Globus pallidus (tissue), 1 donor: Measurements from ENCODE around the gene PTGIS.

Experiments used
- DNase-seq: peaks from one replicate; pipeline ENCODE4 v3.0.0-alpha.2; 2015; ENCODE audit warnings: low spot score

The PTGIS gene

DNA sequence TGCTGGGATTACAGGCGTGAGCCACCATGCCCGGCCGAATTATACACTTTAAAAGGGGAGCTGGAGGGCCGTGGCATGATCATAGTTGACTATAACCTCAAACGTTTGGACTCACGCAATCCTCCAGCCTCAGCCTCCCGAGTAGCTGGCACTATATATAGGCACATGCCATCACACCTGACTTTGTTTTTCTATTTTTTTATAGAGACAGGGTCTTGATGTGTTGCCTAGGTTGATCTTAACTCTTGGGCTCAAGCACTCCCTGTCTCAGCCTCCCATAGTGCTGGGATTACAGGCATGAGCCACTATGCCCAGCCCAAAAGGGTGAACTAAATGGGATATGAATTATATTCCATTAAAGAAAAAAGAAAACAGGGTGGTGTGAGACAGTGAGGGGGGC, 7.8 kb downstream of the PTGIS start:
- DNase-seq: no peak

DNA sequence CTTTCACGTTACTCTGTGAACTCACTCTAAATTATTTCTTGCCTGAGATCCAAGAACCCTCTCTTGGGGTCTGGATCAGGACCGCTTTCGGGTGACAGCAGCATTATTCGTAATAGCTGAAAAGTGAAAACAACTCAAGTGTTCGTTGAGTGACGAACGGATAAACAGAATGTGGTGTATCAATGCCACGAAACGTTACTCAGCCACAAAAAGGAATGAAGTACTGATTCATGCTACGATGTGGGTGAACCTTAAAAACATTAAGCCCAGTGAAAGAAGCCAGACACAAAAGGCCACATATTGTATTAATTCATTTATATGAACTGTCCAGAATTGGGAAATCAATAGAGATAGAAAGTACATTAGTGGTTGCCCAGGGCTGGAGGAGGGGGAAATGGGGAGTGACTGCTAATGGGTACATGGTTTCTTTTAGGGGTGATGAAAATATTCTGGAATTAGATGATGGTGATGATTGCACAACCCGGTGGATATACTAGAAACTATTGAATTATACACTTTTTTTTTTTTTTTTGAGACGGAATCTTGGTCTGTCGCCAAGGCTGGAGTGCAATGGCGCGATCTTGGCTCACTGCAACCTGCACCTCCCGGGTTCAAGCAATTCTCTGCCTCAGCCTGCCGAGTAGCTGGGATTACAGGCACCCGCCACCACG, 8.4 kb downstream of the PTGIS start:
- no peak for DNase-seq

DNA sequence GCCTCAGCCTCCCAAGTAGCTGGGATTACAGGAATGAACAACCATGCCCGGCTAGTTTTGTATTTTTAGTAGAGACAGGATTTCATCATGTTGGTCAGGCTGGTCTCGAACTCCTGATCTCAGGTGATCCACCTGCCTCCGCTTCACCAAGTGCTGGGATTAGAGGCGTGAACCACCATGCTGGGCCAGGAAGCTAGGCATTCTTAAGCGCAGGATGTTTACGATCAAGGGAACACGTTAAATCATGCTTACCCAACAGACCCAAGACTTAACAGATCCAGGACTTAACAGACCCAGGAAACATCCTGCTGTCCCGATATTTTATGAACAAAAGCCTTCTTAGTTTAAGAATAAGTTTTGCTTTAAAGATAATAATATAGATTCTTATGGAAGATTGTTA, 9.1 kb downstream of the PTGIS start:
- no peak for DNase-seq

- no peak for DNase-seq
Observed at GRCh38 chr20:49557449-49557848, 10.5 kb downstream of the PTGIS start.

GRCh38 chr20:49556621-49557020, 11.3 kb downstream of the PTGIS start:
- DNase-seq: no peak

- DNase-seq: no peak
Observed at GRCh38 chr20:49549801-49550551, 18.0 kb downstream of the PTGIS start.

DNA sequence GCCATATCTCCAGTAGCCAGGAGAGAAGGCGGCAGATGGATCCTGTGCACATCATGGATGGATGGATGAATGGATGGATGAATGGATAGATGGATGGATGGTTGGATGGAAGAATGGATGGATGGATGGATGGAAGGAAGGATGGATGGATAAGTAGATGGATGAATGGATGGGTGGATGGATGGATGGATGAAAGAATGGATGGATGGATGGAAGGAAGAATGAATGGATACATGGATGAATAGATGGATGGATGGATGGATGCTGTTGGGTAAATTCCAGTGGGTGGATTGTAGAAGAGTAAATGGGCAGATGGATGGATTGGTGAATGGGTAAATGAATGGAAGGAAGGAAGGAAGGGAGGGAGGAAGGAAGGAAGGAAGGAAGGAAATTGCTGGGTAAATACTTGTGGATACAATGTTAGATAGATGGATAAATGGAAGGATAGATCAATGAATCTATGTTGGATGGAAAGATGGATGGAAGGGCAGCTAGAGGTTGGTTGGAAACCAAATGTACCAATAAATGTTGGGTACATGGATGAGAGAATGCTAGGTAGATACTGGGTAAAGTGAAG, 19.5 kb downstream of the PTGIS start:
- DNase-seq: no peak

- DNase-seq: no peak
Observed at GRCh38 chr20:49545572-49545971, 22.4 kb downstream of the PTGIS start.

DNA sequence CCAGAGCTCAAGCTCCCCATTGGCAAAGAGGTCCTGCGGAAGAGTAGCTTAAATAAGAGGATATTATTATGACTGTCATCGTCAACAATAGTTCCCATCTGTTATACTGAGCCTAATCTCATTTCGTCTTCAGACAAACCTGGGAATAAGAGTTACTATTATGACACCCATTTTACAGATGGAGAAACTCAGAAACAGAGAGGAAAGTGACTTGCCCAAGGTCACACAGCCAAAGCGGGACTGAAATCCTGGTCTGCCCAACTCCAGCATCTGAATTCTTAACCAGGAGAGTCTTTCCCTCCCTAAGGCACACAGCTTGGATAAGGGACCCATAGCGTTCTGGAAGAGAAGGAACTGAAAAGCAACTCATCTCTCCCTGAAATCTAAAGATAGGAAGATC, 23.4 kb downstream of the PTGIS start:
- no peak for DNase-seq

GRCh38 chr20:49543858-49544437, 24.0 kb downstream of the PTGIS start:
- DNase-seq: no peak

DNA sequence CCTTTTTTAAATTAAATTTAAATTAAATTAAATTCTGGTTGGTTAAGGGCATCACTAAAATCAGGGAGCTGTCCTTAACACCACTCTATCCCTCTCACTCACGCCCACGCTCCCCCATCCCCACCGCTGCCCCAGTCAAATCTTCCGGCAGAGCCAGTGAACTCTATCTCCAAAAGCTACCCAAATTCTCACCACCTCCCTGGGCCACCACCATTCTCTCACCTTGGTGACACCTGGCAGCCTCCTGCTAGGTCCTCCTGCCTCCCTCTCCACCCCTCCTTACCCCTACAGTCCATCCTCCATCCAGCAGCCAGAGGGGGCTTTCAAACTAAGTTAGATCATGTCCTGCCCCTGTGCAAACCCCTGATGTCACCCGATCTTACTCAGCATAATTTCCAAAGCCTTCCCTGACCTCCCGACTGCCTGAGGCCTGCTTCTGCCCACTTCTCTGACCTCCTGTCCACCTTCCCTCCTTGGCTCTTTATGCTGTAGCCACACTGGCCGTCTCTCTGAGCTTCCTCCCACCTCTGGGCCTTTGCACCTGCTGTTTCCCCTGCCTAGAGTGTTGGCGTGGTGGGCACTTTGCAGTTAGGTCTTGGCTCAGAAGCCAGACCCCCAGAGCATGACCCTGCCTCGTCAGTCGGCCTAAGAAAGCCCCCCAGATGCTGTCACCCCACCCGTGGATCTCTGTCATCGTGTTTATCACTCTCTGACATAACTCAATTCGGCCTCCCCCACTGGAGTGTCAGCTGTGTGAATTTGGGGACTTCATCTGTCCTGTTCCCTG, 24.7 kb downstream of the PTGIS start:
- DNase-seq: no peak

DNA sequence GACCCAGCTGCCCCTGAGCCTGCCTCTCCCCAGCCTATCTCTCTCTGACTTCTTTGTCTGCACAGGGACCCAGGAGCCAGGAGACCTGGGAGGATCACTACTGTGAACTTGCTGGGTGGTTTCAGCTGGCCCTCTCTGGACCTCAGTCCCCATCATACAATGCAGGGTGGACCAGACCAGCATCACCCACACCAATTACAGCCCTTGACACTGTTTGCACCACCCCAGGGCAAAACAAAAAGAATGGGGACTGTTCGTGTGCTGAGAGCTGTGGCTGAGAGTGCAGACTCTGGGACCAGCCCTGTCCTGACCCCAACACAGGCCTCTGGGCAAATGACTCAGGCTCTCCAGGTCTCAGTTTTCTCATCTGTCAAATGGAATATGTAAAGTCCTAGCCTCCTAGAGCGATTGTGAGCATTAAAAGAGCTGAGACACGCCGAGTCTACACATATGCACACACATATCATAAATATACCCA, 25.4 kb downstream of the PTGIS start:
- DNase-seq: no peak

- DNase-seq: peak; percentile 33
Observed at GRCh38 chr20:49541733-49542513, 26.0 kb downstream of the PTGIS start.

- no peak for DNase-seq
Observed at GRCh38 chr20:49540687-49541435, 27.1 kb downstream of the PTGIS start.

- DNase-seq: no peak
Observed at GRCh38 chr20:49540232-49540620, 27.7 kb downstream of the PTGIS start.

DNA sequence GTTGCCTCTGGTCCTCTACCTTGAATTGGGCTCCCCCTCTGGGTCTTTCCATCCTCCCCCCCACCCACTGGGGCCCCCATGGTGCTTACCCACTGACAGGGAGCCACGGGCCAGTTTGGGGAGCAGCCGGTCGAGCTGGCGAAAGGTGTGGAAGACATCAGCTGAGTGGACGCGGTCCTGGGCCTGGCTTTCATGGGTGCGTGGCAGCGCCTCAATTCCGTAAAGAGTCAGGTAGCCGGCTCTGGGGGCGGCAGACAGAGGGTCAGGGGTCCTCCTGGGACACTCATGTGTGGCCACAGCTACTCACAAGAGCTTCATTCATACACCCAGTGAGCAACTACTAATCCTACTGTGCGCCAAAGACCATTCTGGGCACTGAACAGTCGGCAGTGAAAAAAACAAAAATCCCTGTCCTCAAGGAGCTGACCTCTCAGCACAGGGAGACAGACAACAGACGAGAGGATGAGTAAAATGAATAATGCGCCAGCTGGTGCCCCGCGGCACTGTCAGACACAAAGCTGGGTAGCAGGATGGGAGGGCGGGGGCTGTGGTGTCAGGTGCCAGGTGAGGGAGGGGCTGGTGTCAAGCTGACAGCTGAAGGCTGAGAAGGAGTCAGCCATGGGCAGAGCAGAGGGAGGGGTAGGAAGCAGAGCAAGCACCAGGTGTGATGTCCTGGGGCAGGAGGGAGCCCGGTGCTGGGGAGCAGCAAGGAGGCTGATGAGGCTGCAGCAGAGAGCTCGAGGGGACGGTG, 28.3 kb downstream of the PTGIS start:
- no peak for DNase-seq

- no peak for DNase-seq
Observed at GRCh38 chr20:49538950-49539349, 29.0 kb downstream of the PTGIS start.

DNA sequence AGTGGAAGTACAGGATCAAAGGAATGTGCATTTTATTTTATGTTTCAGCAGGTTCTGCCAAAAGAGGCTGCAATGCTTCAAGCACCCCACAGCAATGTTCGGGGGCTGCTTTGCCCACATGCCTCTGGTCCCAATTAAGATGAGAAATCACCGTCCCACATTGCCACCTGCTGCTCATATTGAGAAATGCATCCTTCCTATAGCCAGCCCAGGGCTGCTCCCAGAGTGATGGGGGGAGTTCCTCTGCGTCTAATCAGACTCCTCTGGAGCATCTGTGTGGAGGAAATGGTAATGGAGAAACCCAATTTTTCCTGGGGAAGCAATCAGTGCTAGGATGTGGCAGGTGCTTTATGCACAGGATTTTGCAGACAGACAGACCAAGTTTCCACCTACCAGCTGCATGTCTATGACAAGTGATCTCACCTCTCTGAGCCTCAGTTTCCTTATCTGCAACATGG, 33.7 kb downstream of the PTGIS start:
- DNase-seq: peak; percentile 27

- DNase-seq: no peak
Observed at GRCh38 chr20:49532285-49532946, 35.5 kb downstream of the PTGIS start.
